NCI-H82 treated with DMSO at 0.1 percent for 48 hours (cell line): ENCODE measurements around the gene NUDCD3.

Experiments
- DNase-seq: peaks from one replicate; lab custom pipeline; 2025; ENCODE audit not compliant: unreplicated experiment; lab: John Stamatoyannopoulos, UW

NUDCD3 gene

GRCh38 chr7:44402401-44403060 is 87.9 kb downstream of the NUDCD3 start:
- DNase-seq: no peak

GRCh38 chr7:44401692-44402091 is 88.8 kb downstream of the NUDCD3 start:
- no peak for DNase-seq

GRCh38 chr7:44400033-44400511 is 90.4 kb downstream of the NUDCD3 start:
- no peak for DNase-seq

GRCh38 chr7:44398953-44399574 is 91.4 kb downstream of the NUDCD3 start:
- peak; percentile 1 for DNase-seq

- no peak for DNase-seq
Observed at GRCh38 chr7:44398511-44398911, 91.9 kb downstream of the NUDCD3 start.

GRCh38 chr7:44396931-44397545 is 93.4 kb downstream of the NUDCD3 start:
- no peak for DNase-seq

GRCh38 chr7:44396496-44396895 is 94.0 kb downstream of the NUDCD3 start:
- no peak for DNase-seq

GRCh38 chr7:44395067-44395466 is 95.4 kb downstream of the NUDCD3 start:
- DNase-seq: no peak

- no peak for DNase-seq
Observed at GRCh38 chr7:44394636-44395035, 95.8 kb downstream of the NUDCD3 start.

- no peak for DNase-seq
Observed at GRCh38 chr7:44394112-44394447, 96.4 kb downstream of the NUDCD3 start.

GRCh38 chr7:44393238-44394111 is 97.0 kb downstream of the NUDCD3 start:
- no peak for DNase-seq

- no peak for DNase-seq
Observed at GRCh38 chr7:44392618-44393010, 97.8 kb downstream of the NUDCD3 start.

GRCh38 chr7:44391746-44392617 is 98.5 kb downstream of the NUDCD3 start:
- no peak for DNase-seq

GRCh38 chr7:44391171-44391570 is 99.3 kb downstream of the NUDCD3 start:
- DNase-seq: no peak

GRCh38 chr7:44390701-44391100 is 99.8 kb downstream of the NUDCD3 start:
- DNase-seq: no peak

- no peak for DNase-seq
Observed at GRCh38 chr7:44388089-44388970, 102.1 kb downstream of the NUDCD3 start.

- DNase-seq: no peak
Observed at GRCh38 chr7:44387389-44387788, 103.1 kb downstream of the NUDCD3 start.

GRCh38 chr7:44386139-44386913 is 104.1 kb downstream of the NUDCD3 start:
- no peak for DNase-seq
